HG03135 (cell line): Measurements from ENCODE around the gene ZGPAT.
"Not testable (repeated sequence)": the region's sequence is repeated elsewhere in the genome, so short reads cannot be mapped to it uniquely, and the experiment has no call there.

Experiments used
- ATAC-seq: cut with Tn5 transposase; IDR thresholded peaks from one replicate; pipeline ENCODE4 v1.9.1; 2021; ENCODE audit warnings: mild to moderate bottlenecking, moderate library complexity; ENCODE audit not compliant: unreplicated experiment

Gene ZGPAT

DNA sequence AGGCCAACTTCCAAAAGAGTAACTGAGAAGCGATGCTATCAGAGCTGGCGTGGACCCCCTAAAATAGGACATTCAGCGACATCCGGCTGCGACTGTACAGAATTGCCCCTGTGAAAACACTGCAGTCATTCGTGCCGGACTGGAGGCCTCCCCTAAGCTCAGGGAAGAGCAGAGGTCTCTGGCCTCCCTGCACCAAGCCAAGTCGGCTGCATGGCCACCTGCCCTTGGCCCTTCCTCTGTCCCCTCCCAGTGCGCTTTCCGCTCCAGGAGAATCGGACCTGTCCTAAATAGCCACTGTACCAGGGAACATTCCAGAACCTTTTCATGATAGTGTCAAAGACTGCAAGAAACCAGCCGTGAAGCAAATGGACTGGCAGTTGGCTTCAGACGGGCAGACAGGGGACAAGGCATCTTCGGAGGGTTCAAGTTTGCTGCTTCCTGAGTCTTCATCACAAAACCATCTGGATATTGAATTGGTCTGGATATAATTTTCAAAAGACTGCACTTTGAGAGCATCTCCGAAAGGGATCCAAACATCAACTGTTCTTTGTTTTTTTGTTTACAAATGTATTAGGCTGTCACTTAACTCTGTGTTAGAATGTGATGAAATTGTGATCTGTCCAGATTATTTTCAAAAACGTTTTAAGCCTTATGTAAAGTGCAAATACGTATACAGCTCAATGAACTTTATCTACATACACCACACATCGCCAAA, 48.3 kb downstream of the ZGPAT start:
- ATAC-seq: no peak

DNA sequence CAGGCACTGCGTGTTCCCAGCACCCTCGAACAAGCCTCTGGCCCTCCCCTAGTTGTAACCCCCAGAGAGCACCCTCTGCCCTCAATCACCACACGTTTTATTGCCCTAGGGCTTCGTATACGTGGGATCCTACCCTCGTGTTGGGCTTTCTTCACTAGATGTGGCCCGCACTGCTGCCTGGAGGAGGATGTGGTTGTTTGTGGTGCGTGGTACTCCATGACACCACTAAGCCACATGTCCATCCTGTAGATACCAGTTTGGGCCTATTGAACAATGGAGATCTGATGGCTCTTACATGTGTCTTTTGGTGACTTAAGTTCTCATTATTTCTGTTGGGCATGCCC, 48.8 kb downstream of the ZGPAT start:
- ATAC-seq: no peak

DNA sequence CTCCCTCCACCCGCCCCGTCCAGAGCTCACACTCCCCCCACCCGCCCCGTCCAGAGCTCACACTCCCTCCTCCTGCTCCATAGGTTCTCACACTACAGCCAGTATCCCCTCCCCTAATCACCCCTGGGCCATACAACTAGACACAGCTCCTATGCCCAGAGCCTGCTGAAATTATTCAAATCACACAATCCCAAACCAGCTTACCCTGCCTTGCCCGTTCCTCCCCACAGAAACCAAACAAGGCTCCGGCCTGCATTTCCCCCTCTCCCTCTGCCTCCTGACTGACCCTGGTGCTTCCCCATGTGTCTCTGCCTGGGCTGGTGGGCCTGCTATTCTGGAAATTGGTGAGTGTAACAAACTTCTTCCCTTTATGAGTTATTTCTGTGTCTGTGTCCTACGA, 50.3 kb downstream of the ZGPAT start:
- no peak for ATAC-seq

DNA sequence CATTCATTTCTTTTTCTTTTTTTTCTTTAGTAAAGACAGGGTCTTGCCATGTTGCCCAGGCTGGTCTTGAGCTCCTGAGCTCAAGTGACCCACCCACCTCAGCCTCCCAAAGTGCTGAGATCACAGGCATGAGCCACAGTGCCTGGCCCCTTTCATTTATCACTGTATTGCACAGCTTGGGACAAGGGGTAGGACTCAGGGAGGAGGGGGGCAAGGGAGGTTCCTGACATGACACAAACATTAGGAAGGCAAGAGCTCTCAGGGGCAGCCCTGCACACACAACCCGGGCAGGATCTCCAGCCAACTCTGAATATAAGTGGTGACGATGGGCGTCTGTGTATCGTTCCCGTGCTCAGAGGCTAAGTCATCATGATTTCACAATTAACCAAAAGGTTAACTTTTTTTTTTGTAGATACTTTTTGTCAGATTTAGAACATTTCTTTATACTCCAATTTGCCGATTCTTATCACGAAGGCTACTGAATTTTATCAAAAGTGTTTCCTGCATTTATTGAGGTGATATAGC, 51.6 kb downstream of the ZGPAT start:
- no peak for ATAC-seq

DNA sequence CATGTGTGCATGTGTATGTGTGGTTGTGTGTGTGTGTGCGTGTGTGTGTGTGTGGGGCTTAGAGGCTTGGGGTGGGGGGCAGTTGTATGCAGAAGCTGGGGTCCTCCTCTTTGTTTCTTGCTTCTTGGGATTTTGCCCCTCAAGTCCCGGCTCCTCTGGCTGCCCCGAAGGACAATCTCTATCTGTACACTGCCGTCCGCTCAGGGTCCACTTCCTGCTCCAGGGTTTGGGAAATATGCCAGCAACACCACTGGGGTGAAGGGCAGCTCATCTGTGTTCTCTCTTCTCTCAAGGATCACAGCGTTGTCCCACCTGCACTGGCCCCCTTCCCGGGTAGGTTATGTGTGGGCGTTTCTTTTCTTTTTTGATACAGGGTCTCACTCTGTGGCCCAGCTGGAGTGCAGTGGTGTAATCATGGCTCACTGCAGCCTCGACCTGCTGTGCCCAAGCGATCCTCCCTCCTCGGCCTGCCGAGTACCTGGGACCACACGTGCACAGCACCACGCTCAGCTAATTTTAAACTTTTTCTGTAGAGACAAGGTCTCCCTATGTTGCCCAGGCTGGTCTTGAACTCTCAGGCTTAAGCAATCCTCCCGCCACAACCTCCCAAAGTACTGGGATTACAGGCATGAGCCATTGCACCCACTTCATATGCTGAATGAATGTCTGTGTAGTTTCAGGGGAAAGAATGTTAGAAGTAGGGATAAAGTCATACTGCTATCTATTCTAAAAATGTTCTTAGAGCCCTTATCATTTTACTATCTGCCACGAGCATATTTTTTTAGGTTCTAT, 57.4 kb downstream of the ZGPAT start:
- no peak for ATAC-seq

DNA sequence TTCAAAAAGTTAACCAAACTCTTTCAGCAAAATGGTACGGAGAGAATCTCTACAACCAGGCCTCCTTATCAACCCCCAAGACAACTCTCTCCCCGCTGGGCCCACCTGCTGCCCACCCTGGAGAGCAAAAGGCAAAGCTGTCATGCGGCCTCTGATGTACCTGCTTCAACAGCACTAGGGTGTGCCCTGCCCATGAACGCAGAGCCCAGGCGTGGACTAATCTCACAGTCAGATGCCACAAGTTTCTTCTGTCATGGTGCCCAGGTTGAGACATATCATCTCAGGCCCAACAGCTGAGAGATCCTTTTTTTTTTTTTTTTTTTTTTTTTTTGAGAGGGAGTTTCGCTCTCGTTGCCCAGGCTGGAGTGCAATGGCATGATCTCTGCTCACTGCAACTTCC, 58.1 kb downstream of the ZGPAT start:
- no peak for ATAC-seq

DNA sequence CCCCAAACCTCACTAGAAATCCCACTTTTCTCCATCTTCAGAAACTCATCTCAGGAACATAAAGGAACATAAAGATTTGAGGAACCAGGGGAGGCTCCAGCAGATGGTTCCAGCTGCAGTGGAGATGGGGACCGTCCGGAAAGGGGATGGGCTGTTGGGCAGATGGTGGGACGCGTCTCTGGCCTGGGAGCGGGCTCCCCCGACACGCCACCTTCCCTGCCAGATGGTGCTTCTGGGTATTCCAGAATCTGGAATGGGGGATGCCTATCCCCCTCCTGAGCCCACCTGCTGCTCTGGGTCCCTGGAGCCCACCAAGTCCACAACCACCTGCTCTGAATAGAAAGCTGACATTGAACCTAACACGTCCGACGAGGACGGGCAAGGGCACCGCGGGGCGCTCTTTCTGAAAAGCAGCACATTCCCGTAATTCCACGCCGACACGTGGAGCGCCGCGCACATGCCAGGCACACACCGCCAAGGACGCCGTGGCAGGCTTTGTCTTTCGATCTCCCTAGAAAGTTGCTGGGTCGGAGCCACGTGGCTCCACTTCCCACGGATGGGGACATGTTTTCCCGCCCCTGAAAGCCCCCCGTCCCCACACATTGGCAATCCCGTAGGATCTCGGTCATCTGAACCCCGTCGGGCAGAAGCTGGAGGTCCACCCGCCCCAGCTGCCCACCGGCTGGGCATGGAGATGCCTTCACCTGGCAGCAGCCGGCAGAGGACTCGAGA, 59.0 kb downstream of the ZGPAT start:
- no peak for ATAC-seq

DNA sequence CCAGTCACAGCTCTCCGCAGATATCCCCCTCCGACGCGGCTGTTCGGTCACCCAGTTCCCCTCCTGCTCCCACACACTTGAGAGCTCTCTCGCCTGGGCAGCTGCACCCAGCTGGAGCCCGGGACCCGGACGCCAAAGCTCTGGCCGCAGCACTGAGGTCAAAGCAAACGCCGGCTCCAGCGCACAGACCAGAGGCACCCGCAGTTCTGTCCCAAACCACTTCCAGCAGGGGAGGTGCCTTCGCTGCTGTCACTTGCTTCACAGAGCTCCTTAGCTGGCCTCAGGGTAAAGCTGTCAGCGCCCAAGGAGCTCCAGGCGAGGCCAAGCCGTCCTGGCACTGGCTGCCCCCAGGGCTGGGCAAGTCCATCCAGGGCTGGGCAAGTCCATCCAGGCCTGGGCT, 59.6 kb downstream of the ZGPAT start:
- ATAC-seq: no peak

DNA sequence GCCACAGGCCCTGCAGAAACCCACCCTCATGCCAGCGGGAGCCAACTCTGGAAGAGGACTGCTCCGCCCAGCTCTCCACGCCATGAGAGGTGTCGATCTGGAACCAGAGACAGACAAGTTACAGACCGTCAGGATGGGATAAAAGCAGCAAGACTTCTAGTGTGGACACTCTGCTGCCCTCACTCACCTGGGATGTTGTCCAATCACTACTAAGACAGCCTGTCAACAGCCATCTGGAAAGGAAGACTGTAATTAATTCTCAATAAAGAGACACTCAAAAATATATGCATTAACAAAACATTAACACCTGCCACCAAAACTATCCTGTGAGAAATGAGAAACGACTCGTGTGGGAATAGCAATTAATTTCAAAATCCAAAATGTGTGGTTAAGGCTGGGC, 60.0 kb downstream of the ZGPAT start:
- ATAC-seq: no peak

DNA sequence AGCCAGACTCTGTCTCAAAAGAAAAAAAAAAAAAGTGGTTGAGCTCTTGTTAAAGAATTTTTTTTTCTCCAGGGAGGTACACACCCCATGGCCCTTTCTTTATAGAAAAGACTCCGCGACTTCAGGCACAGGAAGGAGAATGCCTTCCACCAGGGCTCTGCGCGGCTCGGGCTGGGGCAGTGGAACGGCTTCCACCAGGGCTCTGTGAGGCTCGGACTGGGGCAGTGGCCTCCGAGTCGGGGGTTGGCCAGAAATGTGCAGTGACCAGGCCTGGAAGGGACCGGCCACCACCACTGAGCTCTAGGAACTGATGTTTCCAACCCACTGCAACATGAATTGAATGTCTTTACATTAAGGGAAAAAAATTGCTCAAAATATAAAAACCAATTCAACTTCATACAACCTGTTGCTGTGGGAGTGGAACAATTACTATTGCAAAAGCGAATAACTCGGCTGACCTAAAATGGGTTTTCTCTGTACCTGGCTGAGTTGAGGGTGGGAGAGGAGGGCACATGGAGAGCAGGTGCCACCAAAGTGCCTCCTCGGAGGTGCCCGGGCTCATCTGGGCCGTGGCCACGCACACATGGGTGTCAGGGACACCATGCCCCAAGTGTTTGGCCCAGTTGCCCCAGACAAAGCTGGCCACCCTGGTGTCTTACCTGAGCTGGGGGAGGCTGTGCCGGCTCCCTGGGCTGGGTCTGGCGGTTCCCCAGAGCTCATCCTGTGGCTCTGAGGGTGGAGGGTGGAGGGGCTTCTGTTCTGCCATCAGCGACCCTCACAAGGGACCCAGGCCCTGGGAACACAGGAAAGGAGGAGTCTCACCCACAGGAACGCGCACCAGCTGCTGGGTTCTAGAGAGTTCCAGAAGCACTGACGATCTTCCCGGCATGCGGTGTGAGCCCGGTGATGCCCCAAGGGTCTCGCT, 61.0 kb downstream of the ZGPAT start:
- ATAC-seq: no peak

DNA sequence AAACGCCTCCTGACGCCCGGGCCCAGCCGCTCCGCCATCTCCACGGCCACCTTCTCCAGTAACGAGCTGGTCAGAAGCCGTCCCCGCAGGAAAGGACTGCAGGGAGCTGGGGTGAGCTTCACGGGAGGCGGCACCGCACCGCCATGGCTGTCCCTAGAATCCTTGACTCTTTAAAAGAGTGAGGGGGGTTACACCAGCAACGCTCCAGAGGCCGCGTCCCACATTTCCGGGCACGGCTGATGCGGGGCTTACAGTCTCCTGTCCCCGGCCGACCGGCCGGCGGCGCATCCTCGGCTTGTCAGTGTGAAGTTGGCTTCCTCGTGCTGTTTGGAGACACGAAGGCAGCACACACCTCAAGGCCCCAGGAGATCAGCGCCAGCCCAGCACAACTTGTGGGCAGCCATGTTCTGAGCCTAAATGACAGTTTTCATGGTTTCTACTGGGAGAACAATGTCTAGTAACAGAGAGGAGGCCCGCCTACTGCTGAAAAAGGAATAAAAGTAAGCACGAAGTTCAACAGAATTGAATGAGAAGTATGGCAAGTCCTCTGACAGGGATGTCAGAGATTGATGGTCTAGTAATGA, 62.1 kb downstream of the ZGPAT start:
- ATAC-seq: no peak

DNA sequence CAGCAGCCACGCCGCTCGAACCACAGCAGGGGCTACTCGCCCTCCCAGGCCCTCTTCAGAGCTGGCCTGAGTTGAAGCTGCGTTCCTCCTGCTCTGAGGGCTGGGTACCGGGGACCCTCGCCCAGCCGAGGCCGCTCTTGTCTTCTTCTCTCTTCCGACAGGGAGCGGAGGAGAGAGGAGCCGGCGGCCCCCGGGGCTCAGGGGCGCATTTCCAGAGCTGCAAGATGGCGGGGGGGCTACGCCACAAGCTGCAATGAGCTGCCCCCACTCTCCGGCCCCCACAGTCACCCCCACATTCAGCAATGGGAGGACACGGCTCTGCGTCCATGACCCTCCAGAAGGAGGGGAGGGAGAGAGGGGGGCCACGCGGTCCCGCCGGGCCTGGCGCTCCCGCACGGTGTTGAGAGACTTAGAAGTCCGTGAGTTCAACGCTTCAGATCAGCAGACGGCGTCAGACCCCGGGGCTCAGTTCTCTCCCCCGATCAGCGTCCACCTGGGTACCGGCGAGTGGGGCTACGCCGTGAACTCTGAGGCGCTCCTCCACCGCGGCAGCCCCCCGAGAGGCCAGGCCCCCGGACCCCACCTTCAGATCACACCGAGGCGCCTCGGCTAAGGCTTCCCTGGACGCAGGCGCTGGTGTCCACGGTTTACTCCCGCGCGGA, 63.3 kb downstream of the ZGPAT start:
- no peak for ATAC-seq

DNA sequence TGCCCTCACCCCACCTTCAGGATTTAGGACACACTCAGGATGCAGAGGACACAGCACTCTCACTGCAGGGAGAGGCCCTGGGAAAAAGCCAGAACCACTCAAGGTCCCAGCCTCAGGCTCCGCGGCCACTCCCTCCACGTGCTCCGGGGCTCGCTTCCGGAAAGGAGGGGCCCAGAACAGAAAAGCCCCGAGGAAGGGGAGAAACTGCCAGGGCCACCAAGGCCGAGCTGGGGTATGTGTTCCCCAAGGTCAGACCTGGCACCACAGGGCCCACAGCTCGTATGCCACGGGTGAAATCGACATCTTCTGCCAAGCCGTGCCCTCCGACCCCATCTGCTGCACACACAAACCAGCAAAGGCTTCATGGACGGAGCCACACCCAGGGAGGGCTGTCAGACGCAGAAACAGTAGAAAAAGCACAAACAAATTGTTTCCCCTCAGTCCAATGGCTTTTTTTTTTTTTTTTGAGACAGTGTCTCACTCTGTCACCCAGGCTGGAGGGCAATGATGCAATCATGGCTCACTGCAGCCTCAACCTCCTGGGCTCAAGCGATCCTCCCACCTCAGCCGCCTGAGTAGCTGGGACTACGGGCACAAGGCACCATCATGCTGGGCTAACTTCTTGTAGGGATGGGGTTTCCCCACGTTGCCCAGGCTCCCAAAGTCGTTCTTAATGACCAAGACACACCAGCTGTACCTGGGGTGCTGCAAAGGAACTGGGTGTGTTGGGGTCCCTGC, 65.1 kb downstream of the ZGPAT start:
- ATAC-seq: no peak

DNA sequence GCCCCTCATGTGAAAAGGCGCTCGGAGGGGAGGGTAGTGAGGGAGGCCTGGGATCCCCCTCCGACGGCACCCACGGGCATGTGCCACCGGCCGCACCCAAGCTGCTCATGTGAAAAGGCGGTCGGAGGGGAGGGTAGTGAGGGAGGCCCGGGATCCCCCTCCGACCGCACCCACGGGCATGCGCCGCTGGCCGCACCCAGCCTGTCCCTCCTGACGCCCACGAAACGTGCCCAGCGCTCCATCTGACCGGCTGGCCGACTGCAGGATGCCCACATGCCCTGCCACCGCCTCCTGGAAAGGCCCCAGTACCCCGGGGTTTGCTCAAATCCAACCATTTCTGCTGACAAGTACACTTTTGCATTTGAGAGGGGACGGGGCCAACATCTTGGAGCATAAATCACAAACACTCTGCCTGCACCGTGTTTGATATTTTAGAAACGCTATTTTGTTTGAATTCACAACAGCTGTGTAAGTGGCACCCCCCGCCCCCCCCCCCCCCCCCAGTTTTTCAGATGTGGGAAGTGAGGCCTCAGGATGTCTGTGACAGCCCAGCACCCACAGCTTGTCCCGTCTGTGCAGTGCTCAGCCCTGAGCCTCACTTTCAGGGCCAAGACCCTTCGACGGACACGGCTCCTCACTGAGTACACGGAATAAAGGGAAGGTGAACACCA, 65.9 kb downstream of the ZGPAT start:
- ATAC-seq: no peak

DNA sequence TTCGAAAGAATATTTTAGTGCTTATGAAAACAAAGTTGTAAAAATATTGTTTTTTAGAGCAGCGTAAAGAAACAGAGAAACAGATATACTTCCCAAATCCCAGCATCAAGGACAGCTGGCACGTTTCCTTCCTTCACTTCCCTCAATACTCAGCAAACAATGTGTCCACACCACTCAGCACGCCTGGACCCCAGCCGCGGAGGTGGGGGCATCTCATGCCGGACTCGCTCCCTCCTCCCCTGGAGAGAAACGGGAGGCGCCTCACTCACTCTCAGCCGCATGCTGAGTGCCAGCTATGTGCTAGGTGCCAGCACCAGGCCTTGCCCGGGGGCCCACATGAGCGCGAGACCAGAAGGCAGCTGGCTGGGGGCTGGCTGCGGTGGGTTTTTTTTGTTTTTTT, 66.5 kb downstream of the ZGPAT start:
- ATAC-seq: no peak

DNA sequence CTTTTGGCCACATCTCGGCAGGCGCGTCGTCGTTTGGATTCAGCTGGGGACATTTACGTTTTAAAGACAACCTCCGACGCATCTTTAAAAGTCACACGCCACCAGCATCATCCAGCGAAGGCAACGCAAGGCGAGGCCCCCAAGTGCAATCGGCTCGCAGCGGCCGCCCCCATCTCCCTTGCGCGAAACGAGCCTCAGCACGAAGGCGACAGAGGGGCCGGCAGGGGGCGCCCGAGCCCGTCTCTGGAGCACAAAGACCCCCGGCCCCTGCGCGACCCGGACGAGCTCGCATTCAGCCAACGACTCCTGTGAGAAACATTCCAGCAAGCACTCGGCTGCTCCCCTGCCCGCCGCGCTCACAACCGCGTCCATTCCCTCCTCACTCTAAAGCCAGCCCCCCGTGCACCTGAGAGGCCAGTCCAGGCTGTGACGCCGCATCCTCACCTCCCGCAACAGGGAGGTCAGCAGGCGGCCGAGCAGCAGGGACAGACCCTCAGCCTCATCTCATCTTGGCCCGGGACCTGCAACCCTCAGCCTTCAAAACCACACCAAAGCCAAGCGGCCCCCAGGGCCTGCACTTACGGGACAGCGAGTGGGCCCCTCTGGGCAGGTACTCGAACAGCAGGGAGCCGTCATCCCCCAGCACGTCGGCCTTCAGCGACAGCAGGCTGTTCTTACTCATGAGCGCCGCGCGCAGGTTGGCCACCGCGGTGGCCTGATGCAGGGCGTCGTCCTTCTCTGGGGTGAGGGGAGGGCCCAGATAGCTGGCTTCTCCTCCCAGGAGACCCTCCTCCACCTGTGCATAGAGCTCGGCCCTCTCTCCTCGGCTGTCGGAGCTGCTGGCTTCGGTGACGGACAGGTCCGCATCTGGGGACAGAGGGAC, 67.5 kb downstream of the ZGPAT start:
- no peak for ATAC-seq

DNA sequence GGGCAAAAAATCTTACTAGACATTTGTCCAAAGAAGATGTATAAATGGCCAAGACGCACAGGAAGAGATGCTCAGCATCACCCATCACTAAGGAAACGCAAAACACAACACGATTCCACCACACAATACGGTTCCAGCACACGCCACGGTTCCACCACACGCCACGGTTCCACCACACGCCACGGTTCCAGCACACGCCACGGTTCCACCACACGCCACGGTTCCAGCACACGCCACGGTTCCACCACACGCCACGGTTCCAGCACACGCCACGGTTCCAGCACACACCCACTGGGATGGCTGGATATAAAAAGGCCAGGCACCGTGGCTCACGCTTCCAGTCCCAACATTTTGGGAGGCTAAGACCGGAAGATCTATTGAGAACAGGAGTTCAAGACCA, 69.0 kb downstream of the ZGPAT start:
- not testable (repeated sequence) for ATAC-seq

DNA sequence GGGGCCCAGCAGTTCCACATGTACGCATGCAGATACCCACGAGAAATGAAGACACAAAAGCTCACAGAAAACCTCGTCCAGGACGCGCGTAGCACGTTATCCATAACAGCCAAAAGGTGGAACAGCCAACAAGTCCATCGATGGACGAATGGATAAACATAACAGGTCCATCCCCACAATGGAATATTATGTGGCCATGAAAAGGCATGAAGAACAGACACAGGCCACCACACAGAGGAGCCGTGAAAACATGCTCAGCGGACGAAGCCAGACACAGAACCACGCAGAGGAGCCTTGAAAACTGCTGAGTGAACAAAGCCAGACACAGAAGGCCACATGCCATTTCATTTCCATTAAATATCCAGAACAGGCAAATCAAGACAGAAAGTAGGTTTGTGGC, 69.8 kb downstream of the ZGPAT start:
- no peak for ATAC-seq
